HG03097 (cell line): Measurements from ENCODE around the gene ZNF536.

Source experiments
- ATAC-seq: cut with Tn5 transposase; IDR thresholded peaks from one replicate; pipeline ENCODE4 v1.9.1; 2021; ENCODE audit not compliant: unreplicated experiment, low FRiP score

ZNF536 gene

DNA sequence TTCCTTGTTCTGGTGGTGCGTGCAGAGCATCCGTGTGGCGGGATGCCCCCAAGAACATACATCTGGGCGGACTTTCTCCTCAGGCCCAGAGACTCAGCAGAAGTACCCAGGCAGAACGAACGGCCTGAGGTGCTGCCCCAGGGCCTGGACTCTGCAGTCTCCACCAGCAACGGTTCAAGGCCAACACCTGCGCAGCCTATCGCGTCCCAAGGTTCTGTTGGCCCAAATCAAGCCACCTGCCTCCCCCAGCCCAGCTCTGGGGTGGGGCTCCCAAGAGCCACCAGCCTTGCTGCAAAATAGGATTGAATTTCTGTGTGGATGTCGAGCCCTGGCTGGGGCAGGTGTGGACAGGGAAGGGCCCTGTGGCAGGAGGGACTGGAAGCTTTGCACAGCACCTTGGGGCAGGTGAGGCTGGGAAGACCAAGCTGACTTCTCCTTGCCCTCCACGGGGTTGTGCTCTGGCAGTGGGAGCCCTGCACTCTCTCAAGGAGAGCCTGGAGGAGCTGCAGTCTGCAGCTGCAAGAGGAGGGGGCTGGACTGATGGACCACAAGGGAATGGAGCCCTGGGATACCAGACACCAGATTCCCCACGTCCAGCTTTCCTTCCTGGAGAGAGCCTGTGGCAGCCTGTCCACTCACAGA is 146.9 kb downstream of the ZNF536 start:
- ATAC-seq: no peak

DNA sequence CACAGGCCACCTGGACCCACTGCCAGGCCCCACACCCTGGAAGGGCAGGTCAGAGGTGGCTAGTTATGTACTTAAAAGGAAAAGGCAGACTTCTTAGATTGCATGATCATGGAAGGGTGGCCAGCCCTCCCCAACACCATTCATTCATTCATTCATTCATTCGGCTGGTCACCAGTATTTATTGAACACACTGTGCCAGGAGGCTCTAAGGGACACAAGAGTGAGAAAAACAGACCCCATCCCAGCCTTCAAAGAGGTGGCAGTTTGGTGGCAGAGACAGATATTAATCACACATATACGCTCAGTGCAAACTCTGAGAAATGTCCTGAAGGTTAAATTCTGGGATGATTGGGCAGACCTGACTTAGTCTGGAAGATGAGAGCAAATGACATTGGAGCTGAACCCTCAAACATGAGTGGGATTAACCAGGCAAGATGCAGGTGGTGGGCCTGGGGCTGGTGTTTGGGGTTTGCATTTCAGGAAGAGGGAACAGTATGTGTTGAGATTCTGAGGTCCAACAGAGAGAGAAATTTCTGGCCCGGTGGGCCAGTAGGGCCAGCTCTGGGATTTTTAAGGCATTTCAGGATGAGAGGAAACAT is 147.5 kb downstream of the ZNF536 start:
- no peak for ATAC-seq

DNA sequence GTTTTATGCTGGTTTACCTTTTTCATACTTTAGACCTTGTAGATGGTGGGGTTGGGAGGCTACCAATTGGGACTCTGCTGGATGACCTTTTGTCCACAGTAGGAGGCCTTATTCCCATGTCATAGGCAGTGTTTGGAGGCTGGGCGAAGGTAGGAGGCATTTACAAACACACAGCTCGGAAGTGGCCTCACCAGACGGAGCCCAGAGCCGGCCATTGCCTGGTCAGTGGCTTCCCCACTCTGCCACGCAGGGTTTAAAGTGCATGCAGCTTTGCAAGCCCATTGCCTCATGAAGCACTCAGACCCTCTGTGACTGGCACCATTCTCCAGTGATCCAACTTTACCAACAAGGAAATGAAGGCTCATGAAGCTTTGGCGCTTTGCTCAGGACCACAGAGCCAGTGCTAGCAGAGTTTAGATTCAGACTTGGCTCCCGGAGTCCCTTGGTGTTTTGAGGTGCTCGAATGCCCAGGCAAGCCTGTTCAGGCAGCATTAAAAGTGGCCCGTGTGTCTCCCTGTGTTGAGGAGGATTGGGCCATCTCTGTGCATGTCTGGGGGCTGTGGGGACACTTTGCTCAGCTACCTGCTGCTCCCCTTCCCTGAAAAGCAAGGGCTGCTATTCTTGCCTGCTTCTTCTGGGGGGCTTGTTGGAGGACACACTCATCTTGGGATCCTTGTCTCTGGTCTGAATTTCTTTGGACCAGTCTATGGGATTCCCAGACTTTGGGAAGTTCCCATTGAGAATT is 148.7 kb downstream of the ZNF536 start:
- no peak for ATAC-seq

DNA sequence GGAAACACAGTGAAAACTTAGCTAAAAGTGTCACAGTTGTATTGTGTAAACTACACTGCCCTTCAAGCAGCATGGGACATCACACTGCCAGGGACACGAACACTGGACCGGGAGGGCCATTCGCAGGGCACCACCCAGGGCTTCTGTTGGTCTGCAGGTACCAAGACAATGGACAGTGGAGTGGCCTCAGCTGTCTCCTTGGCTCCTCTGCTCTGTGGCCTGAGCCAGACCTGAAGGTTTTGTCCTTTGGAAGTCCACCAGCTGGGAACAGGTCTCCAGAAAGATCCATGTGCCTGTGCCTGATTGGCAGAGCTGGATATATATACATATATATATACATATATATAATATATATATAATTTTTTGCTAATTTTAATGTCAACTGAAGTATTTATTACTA is 149.8 kb downstream of the ZNF536 start:
- no peak for ATAC-seq

DNA sequence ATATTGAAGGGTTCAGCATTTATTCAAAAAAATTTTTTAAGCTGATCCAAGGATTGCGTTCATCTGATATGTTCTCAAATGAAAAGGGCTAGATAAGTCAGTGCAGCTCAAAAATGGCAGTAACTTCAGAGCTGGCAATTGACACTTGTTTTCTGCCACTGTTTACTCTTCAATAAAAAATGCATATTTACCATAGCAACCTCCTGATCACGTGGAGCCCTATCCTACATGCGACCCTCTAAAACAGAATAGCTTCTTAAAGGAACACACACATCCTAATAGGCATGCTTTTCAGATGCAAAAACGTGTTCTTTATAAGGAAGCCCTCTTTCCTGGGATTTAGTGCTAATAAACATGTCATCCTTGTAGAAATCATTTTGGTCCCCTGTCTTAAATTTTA is 150.2 kb downstream of the ZNF536 start:
- no peak for ATAC-seq

DNA sequence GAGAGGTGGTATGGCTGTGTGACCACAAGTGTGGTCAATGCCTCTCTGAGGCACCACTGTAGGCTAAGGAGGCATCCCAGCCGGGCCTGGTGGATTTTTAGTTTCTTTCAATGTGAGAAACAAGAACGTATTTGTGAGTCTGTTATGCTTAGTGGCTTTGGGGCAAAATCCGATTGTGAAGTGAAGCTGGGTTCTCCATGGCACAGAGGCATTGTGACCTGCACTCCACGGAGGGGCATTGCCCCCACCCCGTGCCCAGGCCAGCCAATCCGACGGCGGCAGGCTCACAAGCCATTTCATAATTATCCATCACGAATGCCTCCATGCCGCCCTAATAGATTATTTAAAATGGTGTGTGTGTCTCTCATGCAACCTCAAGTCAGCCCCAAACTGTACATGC is 151.6 kb downstream of the ZNF536 start:
- no peak for ATAC-seq

DNA sequence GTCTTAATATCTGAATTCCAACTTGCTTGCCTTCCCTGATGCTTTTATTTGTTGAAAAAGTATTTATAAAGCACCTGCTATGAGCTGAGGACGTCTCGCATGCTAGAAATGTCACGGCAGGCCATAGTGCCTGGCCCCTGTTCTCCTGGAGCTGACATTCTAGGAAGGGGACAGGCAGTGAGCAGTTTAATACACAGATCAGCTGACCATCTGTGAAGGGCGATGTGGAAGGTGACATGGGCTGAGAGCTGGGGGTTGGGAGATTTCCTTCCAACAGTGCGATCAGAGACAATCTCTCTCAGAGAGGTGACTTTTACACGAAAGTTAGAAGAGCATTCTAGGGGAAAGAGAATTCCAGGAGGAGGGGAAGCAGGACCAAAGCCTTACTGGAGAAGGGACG is 153.2 kb downstream of the ZNF536 start:
- no peak for ATAC-seq

DNA sequence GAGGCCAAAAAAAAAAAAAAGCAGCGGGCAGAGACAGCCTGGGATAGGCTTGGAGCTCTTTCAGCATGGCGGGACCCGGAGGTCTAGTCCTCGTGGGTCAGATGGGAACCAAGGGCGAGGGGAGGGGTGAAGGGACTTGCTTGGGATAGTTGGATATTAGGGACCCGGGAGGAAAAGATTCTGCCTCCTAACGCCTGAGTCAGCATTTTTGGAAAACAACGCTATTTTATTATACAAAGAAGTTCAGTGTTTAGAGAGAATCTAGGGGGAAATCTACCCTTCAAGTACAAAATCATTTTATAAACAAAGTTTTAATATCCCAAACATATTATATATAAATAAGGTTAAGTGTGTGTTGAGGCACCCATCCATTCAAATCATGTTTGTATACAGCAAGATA is 156.7 kb downstream of the ZNF536 start:
- ATAC-seq: no peak

DNA sequence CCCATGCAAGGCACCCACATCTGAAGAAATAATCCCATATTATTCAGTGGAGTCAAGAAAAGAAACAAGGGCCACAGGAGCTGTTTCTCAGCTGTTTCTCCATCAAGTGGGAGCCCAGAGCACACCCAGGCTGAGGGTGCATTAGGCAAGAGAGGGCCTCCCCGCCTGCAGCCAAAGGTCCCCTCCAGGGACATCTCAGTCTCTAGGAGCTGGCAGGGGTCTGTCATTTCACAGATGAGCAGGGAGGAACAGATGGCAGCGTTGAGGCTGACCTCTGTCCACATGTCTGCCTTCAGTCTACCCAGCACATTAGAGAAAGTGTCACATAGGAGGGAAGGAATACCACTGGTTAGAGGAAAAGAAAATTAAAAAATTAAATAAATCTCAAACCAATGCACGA is 157.7 kb downstream of the ZNF536 start:
- ATAC-seq: no peak

DNA sequence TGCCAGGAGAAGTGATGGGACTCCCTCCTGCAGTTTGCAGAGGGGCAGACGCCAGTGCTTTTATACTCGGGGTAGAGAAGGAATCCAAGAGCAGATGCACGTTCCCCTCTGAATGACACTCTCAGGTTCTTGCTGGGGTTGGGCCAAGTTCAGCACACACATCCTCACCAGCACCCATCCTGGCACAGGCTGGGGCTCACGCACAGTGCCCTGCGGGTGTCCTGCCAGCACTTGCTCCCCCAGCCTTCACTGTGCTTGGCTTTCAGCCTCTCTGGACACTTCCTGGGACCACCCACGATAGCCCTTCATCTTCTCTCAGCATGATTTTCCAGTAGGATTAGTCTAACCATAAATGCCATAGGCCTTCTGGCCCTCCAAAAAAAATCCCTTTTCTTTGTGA is 158.6 kb downstream of the ZNF536 start:
- ATAC-seq: no peak

DNA sequence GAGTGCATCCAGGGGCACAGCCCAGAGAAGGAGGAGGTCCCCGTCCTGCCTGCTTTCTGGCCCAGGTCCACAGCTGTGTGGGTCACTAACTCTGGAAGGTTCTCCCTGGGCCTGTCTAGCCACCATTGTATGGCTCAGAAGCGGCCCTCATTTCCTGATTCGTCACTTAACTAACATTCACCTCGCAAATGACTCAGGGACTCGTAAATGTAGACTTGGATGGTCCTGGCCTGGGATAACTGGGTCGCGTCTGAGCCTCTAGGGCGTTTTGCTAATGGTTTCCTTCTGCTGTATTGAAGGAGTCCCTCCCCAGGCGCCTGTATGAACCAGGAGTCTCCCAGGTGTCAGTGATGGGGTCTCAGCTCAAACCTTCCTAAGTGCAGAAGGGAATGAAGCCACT is 162.8 kb downstream of the ZNF536 start:
- ATAC-seq: no peak

DNA sequence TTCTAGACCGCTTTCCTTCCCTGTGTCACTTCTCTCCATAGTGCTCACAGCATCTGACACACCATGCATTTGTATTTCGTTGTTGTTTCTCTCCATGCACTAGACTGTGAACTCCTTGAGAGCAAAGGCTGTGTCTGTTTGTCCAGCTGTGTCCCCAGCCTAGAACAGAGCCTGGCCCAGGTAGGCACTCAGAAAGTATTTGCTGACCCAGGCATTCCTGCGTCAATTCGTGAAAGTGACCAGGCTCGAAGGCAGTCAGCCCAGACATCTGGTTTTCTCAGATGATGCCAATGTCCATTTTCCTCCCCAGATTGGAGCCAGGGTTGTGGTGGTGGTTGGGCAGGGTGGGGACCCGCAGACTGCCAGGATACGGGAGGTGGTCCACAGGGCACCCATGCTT is 164.8 kb downstream of the ZNF536 start:
- no peak for ATAC-seq

DNA sequence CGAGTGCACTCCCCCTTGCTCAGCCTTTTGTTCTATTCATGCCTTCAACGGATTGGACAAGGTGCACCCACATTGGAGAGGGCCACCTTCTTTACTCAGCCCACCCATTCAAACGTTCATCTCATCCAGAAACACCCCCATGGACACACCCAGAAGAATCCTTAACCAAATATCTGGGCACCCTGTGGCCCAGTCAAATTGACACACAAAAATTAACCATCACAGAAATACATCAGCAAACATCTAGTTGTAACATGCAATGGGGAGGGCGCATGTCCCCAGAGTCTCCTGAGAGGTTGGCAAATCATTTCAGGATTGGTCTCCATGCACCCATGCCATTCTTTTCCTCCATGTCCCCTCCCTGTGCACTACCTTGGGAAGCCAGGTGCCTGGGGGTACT is 167.1 kb downstream of the ZNF536 start:
- ATAC-seq: no peak

DNA sequence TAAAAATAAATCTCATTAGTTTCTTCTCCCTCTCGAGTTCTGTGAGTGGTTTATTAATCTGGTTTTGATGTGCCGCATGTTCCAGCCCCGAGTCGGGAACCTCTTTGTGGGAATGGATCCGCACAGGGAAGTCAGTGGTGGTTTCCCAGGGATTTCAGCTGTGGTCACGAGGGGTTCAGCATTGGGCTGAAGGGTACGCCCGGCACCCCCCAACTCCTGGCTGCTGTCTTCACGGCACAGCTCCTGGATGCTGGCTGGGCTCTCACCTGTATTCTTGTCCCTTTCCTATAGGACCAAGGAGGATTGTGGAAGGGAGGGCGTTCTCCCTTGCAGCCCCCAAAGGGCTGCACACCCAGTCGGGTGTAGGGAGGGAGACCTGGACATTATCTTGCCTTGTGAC is 167.8 kb downstream of the ZNF536 start:
- no peak for ATAC-seq

DNA sequence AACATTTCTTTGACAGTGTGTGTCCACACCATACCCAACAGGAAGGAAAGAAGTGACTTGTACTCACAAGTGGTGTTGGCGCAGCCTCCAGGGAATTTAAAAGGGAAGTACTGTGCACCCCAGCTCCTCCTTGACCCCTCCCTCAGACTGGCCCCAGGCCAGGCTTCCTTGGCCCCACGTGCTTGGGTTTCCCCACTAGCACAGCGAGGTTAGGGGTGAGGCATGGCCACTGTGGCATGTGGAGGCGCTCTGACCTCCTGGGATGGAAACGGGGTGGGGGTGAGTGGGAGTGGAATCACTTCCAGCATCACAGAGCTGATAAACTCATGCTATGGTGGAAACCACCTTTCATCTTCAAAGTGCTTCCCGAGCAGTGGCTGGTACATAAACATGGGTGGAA is 168.6 kb downstream of the ZNF536 start:
- ATAC-seq: no peak

DNA sequence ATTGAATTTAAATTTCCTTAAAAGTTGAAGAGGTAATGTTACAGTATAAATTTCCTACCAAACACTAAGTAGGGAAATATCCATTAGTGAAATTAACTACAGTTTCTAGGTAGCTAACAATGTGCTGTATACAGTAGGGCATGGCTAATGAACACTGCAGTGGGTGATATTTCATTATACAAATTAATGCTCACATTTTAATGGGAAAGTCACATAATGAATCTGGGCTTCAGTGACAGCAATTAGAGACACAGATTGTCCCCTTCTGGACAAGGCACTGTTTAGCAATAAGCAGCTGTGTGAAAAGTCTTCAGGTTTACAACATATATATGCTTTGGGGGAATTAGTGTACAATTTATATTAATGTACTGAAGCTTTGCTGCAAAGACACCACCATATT is 169.4 kb downstream of the ZNF536 start:
- no peak for ATAC-seq

DNA sequence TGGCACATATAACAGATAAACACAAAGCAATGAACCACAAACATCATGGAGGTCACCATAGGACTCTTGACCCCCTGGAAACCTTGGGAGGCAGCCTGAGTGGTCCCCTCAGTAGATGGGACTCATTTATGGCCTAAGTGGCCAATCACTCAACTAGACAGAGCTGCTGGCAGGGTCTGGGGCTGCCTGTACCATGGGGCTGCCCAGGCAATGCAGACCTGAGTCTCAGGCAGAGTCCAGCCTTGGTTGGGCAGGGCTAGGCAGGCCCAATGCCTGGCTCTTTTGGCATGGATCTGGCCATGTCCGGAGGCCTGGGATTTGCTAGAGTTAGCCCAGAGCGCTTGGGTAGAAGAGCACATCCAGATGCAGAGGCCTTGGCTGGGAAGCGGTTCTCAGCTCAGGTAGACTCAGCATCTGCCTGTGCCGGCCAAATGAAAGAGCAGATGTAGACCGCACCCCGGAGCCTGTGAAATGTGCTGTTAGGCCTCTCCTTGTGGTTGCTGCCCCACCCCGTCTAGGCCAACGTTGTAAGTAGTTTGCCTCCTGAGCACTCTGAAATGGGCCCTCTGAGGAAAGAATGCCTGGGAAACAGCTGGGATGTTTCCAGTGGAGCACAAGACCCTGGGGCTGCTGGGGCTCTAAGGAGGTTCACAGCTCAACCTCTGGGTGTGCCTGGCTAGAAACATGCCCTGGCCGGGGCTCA is 171.2 kb downstream of the ZNF536 start:
- ATAC-seq: no peak

DNA sequence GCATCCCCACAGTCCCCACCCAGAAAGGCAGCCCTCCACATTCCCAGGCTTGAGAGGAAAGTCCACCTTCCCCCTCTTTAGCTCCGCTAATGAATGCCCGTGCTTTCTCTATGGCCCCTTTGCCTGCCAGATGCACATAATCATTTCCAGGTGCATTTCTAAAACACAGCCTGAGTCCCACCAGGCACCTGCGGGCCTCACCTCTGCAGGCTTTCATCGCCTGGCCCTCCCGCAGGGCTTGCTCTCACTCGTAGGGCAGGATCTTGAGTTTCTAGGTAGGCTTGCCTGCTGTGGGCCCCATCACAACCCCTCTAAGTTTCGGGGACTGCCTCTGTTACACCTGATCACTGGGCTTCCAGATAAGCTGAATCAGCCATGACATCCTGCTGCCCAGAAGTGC is 173.6 kb downstream of the ZNF536 start:
- ATAC-seq: no peak

DNA sequence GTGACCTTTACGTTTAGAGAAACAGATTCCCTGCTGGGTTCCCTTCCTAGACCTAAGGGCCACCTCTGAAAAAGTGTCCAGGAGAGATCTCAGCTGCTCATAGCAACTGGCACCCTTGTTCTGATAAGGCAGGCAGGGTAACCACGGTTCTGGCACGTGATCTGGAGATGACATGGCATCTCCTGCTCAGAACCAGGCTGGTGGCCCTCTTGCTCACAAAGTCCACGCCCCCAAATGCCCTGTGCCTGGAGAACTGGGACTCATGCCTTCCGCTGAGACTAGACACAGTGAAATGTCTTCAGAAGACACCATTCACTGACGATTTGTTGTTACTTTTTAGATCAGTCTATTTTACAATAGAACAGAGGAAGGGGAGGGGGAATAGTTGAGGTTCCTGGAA is 174.1 kb downstream of the ZNF536 start:
- ATAC-seq: no peak

DNA sequence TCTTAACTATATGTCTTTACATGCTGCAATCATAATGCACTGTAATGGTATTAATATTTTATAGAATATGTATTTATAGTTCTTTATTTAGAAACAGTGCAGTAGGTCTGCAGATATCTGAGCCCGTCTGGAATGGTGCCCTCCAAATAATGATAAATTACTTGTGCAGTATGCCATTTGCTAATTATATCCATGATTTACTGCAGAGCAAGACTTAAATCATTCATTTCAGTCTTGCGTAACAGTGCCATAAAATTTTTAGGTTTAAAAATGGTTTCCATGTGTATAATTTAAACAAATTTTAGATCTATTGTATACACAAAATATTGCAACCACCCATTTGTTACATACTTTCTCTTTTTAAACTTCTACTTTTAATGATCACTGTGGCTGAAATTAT is 175.1 kb downstream of the ZNF536 start:
- no peak for ATAC-seq

DNA sequence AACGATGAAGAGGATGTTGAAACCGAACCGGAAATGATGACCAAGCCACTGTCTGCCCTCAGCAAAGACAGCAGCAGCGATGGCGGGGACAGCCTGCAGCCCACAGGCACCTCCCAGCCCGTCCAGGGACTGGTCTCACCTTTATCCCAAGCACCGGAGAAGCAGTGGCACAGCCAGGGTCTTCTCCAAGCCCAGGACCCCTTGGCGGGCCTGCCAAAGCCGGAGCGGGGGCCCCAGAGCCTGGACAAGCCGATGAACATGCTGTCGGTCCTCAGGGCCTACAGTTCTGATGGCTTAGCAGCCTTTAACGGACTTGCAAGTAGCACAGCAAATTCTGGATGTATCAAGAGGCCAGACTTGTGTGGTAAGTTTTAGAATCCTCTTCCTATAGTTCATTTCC is 177.0 kb downstream of the ZNF536 start:
- ATAC-seq: no peak

DNA sequence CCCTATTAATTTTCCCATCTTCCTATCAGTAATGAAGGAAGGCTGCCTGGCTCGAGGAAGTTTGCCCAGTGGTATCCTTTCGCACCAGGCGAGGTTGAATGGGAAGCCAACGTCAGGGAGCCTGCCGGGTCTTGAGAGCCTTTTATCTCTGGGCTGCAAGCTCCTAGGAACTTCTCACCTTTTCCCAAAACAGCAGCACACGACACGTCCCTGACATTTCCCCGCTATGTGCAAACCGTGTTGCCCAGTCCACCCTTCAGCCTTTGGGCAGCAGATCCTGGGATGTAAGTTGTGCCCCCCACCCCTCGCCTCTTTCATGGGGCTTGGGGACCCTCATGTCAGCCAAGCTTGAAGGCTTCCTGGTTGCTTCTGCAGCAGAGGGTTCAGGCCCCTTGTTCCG is 179.1 kb downstream of the ZNF536 start:
- no peak for ATAC-seq
